Stimulated activated CD8-positive, alpha-beta memory T cell treated with anti-CD3 and anti-CD28 coated beads, Interleukin-15, amount 100 ng/mL, for 48 hours (primary cell): ENCODE data around the gene LRRC3.

Experiments
- DNase-seq, 2 donors: peaks; one replicate each; pipeline ENCODE4 v3.0.0-alpha.2; 2020; ENCODE audit warnings: low read depth in 2 of 2

Gene LRRC3

DNA sequence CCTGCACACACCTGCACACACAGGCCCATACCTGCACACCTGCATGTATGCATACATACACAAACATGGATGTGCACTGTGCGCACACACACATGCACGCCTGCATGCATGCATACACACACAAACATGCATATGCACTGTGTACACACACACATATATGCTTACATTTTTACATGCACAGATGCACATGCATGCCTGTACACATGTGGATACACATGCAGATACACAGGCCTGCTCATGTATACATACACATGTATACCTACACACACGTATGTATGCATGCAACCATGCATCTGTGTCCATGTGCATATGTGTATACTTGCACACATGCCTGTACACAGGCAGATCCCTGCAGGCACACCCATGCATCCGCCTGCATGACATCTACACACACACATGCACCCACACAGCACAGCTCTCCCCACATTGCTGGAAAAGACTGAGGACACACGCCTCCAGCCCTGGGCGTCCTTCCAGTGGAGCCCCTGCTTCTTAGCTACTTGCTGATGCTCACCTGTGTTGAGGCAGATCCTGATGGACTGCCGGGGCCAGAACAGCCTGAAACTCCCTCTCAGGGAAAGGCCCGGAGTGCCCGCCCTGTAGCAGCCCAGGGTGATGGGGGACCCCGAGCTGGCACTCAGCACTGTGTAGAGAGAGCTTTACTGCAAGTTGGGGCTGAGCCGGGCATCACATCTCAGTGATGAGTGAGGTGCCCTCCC lies 56.1 kb downstream of the LRRC3 start:
- DNase-seq = no peak
